ENCODE data around the gene ATXN10.

- TF ChIP-seq, protein P1, sequence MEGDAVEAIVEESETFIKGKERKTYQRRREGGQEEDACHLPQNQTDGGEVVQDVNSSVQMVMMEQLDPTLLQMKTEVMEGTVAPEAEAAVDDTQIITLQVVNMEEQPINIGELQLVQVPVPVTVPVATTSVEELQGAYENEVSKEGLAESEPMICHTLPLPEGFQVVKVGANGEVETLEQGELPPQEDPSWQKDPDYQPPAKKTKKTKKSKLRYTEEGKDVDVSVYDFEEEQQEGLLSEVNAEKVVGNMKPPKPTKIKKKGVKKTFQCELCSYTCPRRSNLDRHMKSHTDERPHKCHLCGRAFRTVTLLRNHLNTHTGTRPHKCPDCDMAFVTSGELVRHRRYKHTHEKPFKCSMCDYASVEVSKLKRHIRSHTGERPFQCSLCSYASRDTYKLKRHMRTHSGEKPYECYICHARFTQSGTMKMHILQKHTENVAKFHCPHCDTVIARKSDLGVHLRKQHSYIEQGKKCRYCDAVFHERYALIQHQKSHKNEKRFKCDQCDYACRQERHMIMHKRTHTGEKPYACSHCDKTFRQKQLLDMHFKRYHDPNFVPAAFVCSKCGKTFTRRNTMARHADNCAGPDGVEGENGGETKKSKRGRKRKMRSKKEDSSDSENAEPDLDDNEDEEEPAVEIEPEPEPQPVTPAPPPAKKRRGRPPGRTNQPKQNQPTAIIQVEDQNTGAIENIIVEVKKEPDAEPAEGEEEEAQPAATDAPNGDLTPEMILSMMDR (IDR thresholded peaks at IDR 0.05 in 2 of 3, conservative IDR thresholded peaks at IDR 0.05 in 1 of 3; ENCODE audit: borderline replicate concordance in 1 of 3, insufficient read depth in 1 of 3, low read depth in 2 of 3, low read length in 2 of 3): no peak
- TF ChIP-seq POLR2AphosphoS5 (IDR thresholded peaks at IDR 0.05; ENCODE audit: low read depth, low read length) (no peak), RAD21 (IDR thresholded peaks at IDR 0.05; ENCODE audit: low read depth) (no peak)
These were observed 206.6 kb downstream of the ATXN10 start for GRCh38 chr22:45878051-45878781.
